ENCODE measurements around the gene LCMT2.

LCMT2 gene, protein sequence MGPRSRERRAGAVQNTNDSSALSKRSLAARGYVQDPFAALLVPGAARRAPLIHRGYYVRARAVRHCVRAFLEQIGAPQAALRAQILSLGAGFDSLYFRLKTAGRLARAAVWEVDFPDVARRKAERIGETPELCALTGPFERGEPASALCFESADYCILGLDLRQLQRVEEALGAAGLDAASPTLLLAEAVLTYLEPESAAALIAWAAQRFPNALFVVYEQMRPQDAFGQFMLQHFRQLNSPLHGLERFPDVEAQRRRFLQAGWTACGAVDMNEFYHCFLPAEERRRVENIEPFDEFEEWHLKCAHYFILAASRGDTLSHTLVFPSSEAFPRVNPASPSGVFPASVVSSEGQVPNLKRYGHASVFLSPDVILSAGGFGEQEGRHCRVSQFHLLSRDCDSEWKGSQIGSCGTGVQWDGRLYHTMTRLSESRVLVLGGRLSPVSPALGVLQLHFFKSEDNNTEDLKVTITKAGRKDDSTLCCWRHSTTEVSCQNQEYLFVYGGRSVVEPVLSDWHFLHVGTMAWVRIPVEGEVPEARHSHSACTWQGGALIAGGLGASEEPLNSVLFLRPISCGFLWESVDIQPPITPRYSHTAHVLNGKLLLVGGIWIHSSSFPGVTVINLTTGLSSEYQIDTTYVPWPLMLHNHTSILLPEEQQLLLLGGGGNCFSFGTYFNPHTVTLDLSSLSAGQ

DNA sequence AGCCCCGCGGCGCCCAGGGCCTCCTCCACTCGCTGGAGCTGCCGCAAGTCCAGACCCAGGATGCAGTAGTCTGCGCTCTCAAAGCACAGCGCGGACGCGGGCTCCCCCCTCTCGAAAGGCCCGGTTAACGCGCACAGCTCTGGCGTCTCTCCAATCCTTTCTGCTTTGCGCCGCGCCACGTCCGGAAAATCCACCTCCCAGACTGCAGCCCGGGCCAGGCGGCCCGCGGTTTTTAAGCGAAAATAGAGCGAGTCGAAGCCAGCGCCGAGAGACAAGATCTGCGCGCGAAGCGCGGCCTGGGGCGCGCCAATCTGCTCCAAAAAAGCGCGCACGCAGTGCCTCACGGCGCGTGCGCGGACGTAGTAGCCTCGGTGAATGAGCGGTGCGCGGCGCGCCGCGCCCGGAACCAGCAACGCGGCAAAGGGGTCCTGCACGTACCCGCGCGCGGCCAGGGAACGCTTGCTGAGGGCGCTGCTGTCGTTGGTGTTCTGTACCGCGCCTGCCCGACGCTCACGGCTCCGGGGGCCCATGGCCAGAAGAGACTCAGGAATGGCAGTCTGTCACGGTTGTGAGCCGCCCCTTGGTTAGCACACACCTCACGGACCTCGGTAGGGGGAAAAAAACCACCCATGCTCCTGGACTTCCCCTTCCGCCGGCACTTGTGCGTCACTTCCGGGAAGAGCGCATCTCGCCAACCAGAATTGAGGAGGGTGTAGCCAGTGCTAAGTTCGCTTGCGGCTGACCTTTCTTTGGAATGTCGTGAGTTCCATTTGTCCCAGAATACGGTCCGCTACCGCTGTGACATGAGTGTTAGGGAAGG lies at the start of gene LCMT2:
TSS of gene LCMT2 (minus strand) at position 614 of the 820 bp plus-strand sequence. CDS start at position 530, 84 bp downstream.
- peak; percentile 89 to 92 for DNase-seq

DNA sequence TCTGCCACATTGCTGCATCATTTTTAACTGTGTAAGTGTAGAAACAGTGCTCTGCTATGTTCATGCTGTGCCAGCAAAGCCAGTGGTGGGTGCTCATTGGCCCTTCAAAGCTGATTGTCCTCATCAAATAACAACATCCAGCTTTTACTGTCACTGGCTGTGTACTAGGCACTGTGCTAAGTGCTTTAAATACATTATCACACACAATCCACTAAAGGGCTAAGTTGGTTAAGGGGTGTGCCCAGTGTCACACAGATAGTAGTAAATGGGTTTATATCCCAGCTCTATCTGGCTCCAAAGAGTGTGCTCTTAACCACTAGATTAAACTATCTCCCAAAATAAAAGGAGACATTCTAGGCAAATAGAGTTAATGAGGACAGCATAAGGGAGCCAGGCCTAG lies 48.2 kb upstream of the LCMT2 start:
- DNase-seq = no peak

DNA sequence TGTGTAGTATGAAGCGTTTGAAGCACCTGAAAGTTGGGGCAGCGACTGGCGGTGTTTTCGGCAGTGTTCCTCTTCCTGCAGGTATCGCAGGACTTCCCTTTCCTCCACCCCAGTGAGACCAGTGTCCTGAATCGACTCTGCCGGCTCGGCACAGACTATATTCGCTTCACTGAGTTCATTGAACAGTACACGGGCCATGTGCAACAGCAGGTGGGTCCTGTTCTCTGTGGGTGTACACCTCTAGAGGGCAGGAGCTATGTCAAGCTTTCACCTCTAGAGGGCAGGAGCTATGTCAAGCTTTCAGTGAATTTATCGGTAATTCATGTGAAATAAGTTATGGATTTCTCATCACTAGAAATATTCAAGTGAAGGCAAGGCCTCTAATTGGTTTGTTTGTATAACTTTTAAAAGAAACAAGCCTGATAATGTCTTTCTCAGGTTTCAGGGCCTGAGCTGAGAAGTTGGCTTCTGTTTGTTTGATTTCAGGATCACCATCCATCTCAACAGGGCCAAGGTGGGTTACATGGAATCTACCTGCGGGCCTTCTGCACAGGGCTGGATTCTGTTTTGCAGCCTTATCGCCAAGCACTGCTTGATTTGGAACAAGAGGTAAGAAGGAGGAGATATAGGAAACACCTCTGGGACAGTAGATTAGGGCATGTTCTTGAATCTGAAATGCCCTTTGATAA lies 45.8 kb upstream of the LCMT2 start:
- peak; percentile 10 to 51 for DNase-seq

DNA sequence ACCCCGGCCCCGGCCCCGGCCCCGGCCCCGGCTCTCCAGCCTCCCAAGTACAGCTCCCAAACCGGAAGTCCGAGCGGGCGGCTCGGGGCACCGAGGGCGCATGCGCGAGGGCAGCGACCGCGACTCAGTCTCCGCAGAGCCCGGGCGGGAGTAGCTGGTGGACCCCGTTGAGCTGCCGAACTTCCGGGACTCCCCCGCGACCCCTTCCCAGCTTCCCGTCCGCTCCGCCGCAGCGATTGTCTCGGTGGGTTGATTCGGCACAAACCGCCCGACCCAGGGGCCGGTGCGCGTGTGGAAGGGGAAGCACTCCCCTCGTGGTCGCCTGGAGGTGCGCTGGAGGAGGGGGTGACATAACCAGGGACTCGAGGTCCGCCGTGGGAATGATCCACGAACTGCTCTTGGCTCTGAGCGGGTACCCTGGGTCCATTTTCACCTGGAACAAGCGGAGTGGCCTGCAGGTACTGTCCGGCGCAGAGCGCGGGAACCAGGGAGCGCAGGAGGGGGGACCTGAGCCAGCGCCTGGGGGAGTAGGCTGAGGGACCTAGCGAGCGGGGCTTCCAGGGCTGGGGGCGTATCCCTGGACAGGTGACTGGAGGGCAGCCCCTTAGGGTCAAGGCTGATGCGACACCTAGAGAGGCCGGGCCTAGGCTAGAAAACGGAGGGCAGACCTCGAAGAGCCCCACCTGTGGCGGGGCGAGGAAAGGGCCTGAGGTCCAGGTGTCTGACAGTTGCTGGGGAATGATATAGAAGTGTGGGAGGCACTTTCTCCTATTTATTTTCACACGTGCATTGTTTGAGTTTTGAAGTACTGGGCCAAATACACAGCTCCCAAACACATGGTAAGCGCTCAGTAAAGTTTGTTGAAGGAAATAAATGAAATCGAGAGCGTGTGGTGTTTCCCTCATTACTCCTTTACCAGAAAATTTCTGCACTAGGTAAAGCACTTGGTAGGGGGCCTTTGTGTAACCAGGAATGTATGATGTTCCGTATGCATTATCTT lies 40.9 kb upstream of the LCMT2 start, which contains the start of the genes TUBGCP4 and ZSCAN29:
TSS of gene TUBGCP4 (plus strand) at position 127 of the 1,000 bp plus-strand sequence. CDS start at position 381, 254 bp downstream.
TSS of gene ZSCAN29 (minus strand) at position 69 of the 1,000 bp plus-strand sequence. CDS start 1,130 bp downstream, outside the sequence.
- DNase-seq = peak; percentile 74 to 84

DNA sequence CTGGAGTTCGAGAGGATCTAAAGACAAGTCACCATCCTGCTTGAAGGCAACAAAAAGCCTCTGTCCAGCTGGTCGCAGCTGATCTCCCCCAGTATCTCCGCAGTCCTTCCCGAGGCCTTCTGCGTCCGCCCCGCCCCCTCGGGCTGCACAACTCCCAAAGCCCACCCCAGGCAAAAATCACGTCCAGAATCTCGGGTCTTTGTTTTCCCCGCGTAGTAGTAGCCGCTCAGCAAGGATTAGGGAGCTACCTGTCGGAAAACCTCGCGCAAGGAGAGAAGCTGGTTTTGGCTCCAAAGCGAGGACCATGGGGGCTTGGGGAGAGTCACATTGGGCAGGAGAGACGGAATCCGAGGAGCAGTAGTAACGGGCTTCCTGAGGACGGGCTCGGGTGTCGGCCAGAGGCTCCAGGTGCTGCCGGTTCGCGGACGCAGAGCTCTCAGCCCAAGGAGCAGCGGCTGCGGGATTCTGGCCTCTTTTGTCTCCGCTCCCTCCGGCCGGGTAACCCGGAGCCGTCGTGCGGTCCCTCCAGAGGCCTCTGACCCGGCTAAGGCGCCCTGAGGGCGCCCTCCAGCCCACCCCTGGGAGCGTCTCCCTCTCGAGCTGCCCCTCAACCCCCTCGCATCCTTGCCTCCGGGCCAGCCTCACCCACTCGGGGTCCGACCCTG lies 40.1 kb upstream of the LCMT2 start:
- no peak for DNase-seq

DNA sequence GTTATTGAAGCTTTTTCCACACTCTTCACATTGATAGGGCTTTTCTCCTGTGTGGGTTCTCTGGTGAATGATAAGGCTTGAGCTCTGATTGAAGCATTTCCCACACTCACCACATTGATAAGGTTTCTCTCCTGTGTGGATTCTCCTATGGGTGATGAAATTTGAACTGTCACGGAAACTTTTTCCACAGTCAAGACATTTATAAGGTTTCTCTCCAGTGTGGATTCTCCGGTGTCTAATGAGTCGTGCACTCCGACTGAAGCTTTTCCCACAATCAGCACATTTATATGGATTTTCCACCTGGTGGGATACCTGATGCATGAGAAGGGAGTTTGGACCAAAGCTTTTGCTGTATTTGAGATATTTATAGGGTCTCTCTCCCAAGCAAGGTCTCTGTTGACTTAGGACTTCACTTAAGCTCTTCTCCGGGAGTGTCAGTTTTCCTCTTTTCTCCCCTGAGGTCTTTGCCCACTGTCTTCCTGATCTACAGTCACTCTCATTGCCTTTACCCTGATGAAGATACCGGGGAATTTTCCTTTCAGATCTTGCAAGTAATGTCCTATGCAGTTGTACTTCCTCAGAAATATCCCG lies 31.0 kb upstream of the LCMT2 start:
- no peak for DNase-seq

DNA sequence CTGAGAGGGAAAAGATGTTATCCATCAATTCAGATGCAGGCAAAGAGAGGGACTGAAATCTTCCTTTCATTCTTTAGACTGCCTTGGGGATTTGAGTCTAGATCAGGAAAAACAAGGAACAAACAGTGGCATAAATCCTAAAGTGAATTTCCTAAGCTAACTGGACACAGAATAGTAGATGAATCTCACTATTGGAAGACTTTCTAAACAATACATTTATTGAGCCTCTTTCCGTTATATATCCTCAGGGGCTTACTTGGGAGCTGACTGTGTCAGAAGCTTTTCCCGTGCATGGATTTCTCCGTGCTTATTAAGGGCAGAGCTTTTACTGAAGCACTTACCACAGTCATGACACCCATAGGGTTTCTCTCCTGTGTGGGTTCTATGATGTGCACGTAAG lies 30.4 kb upstream of the LCMT2 start:
- no peak for DNase-seq

DNA sequence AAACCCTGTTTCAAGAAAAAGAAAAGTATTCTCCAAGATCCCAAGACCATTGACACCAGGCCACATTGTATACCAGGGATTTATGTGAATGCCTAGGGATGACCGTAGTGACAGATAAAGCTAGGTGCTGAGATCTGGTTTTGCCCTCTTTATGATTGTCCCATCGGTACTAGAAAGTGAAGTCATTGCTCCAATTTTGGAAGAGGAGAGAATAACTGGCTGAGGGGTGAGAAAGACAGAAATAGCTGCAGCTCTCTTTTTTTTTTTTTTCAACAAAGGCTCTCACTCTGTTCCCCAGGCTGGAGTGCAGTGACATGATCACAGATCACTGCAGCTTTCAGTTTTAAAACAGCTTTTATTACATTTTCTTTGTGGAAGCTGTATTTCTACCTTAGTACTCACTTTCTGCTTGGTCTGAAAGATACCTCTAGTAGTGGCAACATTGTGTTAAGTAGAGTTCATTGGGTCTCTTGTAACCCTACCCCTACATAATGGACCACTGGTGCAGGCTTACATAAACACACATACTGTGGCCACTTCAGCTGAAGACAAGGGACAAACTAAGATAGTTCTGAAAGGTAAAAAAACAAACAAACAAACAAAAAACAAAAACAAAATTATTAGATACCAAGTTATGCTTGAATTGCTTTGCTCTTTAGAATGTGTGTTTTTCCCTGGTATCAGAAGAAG lies 22.5 kb upstream of the LCMT2 start:
- no peak for DNase-seq

DNA sequence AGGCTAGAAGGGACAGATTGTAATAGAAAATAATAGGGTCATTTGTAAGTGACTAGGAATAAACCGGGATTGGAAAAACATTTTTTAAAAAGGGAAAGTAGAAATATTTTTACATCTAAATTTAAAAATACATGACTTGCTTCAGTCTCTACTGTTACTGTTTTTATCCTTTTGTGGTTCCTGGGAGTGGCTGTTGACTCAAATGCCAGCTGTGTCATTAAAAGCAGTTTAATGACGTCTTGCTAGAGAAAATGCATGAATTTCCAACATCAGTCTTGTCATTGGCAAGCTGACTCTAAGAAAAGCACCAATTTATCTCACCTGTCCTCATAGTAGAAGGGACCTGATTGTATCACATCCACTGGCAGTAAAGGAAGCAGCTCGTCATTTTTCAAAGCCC lies 16.7 kb upstream of the LCMT2 start:
- no peak for DNase-seq

DNA sequence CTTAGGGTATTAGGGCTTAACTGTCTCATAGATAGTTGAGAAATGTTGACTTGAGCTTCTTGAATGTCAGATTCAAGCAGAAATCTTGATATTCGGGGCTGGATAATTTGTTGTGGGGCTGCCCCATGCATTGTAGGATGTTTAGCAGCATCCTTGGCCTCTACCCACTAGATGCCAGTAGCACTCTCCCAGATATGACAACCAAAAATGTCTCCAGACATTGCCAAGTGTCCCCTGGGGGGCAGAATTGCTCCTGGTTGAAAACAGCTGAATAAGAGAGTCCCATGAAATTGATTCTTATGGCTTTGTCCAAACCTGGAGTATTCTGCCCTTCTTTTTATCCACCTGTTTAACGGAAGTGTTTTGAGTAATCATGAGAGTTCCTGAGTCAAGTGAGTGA lies 15.9 kb upstream of the LCMT2 start:
- DNase-seq = no peak

DNA sequence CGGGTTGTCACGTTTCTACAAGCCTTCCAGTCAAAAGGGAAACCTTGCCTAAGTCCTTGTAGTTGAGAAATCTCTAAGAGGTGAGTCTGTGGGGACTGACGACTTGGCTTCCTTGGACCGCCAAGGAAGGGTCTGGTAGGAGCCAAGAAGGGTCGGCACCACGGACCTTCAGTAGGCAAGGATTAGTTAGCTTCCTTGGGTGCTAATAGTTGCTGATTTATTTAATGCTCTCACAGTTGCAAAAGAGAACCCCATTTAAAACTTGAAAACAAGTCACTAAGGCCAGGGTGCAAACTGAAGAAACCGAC lies 361 bp upstream of the LCMT2 start:
- no peak for DNase-seq

DNA sequence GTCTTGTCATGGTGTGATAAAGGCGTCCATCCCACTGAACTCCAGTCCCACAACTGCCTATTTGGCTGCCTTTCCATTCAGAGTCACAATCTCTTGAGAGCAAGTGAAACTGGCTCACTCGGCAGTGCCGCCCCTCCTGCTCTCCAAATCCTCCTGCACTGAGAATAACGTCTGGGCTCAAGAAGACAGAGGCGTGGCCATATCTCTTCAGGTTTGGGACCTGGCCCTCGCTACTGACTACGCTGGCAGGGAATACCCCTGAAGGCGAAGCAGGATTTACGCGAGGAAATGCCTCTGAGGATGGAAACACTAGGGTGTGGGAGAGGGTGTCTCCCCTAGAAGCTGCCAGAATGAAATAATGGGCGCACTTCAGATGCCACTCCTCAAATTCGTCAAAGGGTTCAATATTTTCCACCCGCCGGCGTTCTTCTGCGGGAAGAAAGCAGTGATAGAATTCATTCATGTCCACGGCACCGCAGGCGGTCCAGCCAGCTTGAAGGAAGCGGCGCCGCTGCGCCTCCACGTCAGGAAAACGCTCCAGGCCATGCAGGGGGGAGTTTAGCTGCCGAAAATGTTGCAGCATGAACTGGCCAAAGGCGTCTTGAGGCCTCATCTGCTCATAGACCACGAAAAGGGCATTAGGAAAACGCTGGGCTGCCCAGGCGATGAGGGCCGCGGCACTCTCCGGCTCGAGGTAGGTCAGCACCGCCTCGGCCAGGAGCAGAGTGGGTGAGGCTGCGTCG lies 985 bp downstream of the LCMT2 start:
- no peak for DNase-seq

DNA sequence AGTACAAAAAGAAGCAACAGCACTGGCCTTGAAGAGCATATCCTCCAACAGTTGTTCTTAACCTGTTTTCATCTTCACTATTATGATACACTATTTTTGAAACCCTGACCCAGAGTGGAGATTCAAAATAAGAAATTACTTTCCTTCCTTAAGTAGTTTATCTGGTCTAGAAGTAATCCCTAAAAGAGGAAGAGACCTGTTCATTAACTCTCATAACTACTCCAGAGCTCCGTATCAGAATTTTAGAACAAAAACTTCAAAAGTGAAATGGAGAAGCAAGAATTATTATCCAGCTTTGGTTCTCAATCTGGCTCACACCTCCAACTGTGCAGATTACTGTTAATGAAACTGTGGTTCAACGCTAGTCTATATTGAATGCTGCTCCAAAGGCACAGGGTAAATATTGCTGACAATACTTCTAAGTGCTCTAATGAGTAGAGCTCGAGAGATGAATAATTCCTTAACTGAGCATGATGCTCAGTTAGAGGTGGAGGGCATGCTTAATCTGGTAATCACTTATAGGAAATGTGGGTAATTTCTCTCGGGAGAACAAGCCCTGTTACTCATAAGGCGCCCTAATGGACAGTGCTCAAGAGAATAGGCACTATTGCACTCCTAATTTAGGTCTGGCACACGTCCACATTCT lies 5.2 kb downstream of the LCMT2 start:
- DNase-seq = no peak

DNA sequence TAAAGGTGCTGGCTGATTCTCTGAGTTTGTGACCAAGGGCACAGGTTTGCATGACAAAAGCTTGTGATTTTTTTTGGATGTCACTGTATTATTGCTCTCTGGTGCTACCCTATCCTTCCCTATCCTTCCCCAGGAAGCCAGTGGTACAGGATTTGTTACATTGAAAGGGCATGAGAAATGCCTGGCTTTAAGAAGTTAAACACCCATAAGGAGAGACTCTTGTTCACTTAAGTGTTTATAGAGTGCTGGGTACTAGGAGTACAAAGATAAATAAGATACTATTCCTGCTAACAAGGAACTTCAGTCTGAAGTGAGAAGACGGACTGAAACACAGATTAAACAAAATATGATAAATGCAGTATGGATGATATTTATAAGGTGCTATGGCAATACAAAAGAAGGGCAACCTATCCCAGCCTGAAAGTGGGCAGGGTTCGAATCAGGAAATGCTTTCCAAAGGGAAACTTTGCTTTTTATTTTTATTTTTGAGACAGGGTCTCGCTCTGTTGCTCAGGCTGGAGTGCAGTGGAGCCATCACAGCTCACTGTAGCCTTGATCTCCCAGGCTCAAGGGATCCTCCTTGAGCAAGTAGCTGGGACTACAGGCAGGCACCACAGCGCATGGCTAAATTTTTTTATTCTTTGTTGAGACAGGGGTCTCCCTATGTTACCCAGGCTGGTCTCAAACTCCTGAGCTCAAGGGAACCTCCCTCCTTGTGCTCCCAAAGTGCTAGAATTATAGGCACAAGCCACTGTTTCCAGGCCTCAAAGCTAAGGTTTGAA lies 11.2 kb downstream of the LCMT2 start:
- no peak for DNase-seq

DNA sequence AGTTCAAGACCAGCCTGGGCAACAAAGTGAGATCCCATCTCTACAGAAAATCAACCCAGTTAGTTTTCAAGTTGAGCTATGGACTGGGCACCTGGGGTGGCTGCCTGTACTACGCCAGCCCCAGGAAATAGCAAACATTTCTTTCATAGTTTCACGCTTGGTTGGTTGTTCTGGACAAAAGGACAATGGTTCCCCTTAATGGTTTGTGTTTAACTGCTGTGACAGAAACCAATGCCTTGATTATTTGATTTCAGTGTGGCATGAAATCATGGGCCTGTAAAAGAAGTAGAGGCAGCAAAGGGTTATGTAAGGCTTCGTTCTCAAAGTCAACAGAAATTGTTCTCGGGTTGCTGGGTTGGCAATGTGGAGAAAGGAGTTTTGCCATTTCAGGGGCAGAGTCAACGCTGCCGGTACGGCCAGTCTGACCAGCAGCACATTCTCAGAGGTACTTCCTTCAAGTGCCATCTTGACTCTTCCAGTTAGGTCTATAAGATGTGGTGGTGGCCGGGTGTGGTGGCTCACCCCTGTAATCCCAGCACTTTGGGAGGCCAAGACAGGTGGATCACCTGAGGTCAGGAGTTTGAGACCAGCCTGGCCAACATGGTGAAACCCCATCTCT lies 12.7 kb downstream of the LCMT2 start:
- no peak for DNase-seq

DNA sequence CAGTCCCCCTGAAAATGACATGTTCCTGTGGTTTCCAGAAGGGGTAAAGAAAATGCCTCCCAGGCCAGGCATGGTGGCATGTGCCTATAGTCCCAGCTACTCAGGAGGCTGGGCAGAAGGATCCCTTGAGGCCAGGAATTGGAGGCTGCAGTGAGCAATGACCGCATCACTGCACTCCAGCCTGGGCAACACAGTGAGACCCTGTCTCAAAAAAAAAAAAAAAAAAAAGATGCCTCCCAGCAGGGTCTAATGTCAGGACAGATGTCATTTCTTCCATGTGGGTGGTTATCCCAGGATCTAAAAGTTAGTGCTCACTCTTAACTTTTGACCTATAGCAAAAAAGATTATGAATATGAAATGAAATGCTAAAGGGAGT lies 13.4 kb downstream of the LCMT2 start:
- no peak for DNase-seq
